HPDE6-E6E7 (cell line): ENCODE measurements around the gene HORMAD2.

Experiments
- DNase-seq: peaks from one replicate; pipeline ENCODE4 v3.0.0; 2011; ENCODE audit warnings: missing footprints; ENCODE audit errors: extremely low spot score

HORMAD2 gene

DNA sequence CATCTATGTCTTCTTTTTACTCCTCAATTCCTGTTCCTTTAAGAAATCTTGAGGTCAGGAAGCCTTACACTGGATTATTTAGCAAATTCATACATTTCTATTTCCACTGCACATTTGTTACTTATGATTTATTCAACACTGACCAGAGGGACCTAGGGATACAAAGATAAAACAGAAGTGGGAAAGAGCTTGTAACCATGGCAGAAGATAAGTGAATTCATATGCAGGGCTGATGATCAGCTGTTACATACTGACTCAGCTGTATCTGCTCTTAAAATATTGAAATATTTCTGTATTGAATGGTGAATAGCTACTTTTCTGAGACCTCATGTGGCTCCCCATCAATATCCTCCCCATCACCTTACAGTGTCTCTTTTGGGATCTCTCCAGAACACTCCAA lies 25.2 kb downstream of the HORMAD2 start:
- DNase-seq, result no peak

DNA sequence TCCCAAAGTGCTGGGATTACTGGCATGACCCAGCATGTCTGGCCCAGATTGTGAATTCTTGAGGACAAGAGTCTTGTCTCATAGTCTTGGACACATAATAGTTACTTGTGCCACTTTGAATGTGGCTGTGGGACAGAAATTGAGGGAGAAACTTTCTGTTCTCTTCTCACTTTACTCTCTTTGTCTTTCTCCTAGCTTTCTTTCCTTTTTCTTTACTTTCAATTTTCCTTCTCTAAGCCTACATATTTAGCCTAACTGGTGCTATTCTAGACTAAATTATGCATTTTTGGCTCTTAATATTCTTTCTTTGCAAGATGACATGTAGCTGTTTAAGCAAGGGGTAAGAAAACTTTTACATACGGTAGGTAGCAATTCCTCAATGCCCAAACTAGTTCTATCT lies 33.2 kb downstream of the HORMAD2 start:
- DNase-seq, result no peak

DNA sequence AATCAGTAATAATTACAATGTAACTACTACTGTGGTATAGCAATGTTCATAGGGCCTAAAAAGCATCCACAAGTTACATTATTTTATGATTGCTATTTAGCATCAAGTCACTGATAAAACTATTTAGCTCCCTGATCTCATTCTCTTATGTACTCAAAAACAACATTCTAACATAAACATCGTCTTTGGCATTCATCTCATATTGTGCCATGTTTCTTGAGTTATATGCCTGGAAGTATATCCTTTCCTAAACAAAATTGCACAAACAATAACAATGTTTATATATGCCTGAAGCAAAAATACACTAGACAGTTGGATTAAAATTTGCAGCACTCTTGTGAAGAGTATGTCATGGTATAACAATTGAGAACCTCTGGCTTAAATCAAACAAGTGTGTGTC lies 34.1 kb downstream of the HORMAD2 start:
- no peak for DNase-seq

GRCh38 chr22:30115705-30116104 lies 35.4 kb downstream of the HORMAD2 start:
- DNase-seq, result no peak

DNA sequence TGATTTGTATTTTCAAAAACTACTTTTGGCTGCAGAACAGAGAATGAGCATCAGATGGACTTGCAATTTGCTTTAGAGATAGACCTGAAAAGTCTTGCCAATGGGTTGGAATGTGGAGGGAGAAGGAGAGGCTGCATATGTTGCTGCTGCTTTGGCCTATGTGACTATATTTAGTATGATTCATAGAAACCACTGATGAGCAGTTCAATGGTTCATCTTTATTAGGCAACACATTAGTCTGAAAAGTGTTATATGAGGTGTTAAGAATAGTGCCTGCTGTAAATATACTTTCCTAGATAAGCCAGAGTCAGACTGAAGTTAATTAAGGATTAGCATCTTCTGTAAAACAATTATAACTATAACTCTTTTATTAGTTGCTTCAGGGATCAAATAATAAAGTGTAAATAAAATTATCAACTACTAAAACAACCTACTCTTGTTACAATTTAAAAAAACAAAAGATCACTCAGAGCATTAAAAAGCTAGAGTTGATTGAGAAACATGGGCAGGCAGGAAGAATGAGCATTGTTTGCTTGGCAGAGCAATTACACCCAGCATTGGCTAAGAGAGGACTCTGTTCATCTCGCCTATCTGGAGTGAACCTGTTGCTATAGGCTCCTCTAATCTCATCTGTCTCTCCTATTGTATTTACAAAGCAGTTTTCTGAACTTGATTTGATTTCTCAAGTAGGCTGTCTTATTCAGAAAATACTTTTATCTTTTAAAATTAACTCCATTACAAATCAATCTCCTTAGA lies 36.3 kb downstream of the HORMAD2 start:
- peak; percentile 41 for DNase-seq

- no peak for DNase-seq
Observed at GRCh38 chr22:30117256-30117655, 37.0 kb downstream of the HORMAD2 start.

DNA sequence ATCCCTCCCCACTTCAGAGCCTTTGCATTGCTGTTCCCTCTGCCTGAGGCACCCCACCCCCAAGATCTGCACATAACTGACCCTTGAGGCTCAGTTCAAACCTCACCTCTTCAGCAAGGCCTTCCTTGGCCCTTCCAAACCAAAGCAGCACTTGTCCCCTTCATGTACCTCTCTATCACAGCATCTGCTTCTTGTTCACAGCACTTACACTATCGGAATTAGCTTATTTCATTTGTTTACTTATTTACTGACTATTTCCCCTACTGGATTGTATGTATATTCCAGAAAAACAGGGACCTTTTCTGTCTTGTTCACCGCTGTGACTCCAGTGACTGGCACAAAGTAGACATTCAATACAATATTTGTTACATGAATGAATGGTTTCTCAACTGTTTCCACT lies 38.0 kb downstream of the HORMAD2 start:
- DNase-seq, result no peak

- DNase-seq, result no peak
Observed at GRCh38 chr22:30121960-30122359, 41.7 kb downstream of the HORMAD2 start.

DNA sequence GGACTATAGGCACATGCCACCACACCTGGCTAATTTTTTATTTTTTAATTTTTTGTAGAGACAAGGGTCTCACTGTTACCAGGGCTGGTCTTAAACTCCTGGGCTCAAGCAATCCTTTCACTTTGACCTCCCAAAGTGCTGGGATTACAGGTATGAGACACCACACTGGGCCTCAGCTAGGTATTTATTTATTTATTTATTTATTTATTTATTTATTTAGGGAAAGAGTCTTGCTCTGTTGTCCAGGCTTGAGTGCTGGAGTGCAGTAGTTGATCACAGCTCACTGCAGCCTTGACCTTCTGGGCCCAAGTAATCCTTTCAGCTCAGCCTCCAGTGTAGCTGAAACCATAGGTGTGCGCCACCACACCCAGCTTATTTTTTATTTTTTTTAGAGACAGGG lies 43.2 kb downstream of the HORMAD2 start:
- DNase-seq, result no peak

GRCh38 chr22:30127749-30128166 lies 47.5 kb downstream of the HORMAD2 start:
- no peak for DNase-seq

GRCh38 chr22:30128511-30128910 lies 48.2 kb downstream of the HORMAD2 start:
- no peak for DNase-seq

DNA sequence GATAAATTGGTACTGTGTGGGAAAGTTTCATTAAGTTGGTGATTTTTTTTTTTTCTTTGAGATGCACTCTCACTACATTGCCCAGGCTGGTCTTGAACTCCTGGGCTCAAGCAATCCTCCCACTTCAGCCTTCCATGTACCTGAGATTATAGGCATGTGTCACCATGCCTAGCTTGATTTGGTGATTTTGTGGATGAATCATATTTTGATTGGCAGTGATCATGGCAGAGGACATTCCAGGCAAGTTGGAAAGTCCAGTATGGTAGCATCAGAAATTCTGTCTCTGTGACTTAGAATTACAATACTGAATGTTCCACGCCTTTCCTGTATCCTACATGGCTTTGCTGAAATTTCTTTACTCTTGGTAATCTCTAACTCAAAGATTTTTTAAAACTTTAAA lies 49.4 kb downstream of the HORMAD2 start:
- DNase-seq, result no peak

- no peak for DNase-seq
Observed at GRCh38 chr22:30132290-30132996, 52.2 kb downstream of the HORMAD2 start.

GRCh38 chr22:30140414-30140813 lies 60.1 kb downstream of the HORMAD2 start:
- DNase-seq, result no peak

- no peak for DNase-seq
Observed at GRCh38 chr22:30143265-30143664, 63.0 kb downstream of the HORMAD2 start.

- DNase-seq, result no peak
Observed at GRCh38 chr22:30144391-30144790, 64.1 kb downstream of the HORMAD2 start.

DNA sequence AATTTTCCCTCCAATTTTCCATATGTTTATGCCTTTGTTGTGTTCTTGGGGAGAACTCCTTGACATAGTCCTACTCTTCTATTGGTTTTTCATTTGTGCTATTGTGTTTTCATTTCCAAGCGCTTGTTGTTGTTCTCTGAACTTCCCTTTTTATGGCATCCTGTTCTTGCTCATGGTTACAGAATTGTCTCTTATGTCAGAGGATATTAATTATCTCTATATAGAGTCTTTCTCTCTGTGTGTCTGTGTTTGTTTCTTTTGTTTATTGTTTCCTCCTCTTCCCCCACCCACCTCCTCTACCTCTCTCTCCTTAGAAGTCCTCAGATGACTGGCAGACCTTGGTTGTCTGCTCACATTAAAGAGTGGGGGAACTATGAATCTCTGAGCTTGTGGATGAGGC lies 69.9 kb downstream of the HORMAD2 start:
- DNase-seq, result no peak

DNA sequence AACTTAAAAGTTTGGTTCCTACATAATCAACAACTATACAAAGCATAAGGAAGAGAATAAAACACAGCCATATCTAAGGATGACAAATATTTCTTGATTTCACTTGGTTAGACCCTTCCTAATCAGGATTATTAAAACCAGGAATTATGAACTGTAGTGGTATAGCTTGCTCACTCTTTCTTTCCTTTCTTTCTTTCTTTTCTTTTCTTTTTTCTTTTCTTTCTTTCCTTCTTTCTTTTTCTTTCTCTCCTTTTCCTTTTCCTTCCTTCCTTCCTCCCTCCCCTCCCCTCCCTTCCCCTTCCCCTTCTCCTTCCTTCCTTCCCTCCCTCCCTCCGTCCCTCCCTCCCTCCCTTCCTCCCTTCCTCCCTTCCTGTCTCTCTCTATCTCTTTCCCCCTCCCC lies 78.0 kb downstream of the HORMAD2 start:
- DNase-seq, result no peak

DNA sequence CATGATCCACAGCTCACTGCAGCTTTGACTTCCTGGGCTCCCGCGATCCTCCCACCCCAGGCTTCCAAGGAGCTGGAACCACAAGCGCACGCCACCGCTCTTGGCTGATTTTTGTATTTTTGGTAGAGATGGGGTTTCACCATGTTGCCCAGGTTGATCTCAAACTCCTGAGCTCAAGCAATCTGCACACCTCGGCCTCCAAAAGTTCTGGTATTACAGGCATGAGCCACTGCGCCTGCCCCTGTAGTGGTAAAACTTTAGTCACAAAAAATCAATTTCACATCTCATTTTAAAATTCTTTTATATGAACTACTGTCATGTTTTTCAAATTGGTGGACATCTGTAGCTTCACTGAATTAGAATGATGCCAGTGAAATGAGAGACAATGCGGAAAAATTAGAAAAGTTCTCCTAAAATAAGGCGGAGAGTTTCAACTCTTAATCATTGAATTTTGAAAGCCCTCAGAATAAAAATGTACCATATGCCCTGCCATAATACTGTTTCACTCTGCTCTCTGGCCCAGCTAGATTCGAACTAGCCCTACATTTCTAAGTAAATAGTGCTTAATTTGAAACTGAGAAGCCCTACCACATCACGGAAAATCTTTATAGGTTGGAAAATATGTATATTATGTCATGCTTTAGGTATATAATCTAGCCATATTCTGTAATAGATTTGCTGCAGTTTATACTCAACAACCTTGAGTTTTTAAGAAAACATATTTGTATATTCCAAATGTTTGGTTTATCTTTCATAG lies 78.7 kb downstream of the HORMAD2 start:
- DNase-seq, result no peak

DNA sequence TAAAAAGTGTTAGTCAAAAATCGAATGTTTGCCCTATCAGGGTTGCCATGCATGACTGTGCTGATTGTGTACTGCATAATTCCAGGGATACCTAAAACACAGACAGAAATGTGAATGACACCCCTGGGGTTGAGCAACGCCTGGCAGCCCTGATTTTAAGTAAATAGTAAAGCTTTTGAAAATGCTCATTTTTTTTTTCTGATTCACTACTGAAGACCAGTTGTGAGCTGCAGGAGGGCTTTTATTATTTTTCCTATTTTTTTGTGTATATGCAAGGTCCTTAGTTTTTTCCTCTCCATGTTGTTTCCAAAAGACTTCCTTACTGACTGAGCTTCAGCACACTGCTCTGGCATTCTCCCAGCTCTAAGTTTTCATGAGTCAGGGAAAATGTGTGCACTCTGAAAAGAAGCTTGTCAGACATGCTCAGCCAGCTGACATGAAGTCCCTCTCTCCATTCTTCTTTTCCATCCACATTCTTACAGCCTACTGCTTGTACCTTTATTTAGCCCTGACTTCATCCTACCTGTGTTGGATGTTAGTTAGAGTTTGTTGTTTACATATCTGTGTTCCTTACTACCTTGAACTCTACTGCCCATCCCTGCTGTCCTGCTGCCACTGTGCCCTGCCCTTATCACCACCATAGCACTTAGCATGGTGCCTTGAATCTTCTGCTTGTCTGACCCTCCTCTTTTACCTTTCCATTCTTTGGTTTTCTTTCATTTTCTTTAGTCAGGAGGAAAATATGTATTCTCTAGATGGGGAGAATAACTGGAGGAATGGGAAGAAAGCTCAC lies 79.5 kb downstream of the HORMAD2 start:
- peak; percentile 25 for DNase-seq

DNA sequence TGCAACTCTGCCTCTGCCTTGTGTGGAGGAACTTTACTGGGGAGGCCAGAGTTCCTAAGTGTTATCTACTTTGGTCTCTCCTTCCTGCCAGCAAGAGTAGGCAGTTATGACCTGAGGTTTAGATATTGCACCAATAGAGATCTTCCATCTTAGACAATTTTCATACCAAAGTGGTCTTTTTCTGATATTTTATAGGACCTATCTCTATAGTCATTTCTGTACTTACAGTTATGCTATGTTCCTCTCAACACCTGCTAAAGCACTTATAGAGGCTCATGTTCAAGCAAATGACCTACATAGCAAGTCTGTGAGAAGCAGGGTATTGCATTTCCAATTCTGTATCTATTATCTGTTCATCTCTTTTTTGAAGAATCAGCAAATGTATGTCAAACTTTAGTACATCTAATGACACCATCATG lies 80.8 kb downstream of the HORMAD2 start:
- DNase-seq, result no peak

- no peak for DNase-seq
Observed at GRCh38 chr22:30167296-30167695, 87.0 kb downstream of the HORMAD2 start.
